NCI-H1436 treated with DMSO at 0.1 percent for 48 hours (cell line): Measurements from ENCODE around the gene PCBP3.
"Not testable (repeated sequence)": the region's sequence is repeated elsewhere in the genome, so short reads cannot be mapped to it uniquely, and the experiment has no call there.

Experiments used
- DNase-seq: peaks from one replicate; lab custom pipeline; 2025; lab: John Stamatoyannopoulos, UW

The PCBP3 gene

GRCh38 chr21:45845063-45845769 is 201.7 kb downstream of the PCBP3 start:
- no peak for DNase-seq

DNA sequence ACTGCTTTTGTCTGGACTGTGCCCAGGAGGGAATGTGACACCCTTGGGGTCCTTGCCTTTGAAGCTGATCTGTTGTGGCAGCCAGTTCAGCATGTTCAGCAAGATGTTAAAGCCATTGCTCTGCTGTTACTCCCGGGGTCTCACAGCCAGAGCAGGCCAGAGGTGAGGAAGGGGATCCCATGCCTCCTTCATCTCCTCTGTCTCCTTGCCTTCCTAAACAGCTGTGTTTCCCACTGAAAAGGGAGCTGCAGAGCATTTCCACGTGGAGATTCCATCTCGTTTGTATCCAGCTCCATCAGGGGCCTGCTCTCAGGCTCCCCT is 202.2 kb downstream of the PCBP3 start:
- no peak for DNase-seq

DNA sequence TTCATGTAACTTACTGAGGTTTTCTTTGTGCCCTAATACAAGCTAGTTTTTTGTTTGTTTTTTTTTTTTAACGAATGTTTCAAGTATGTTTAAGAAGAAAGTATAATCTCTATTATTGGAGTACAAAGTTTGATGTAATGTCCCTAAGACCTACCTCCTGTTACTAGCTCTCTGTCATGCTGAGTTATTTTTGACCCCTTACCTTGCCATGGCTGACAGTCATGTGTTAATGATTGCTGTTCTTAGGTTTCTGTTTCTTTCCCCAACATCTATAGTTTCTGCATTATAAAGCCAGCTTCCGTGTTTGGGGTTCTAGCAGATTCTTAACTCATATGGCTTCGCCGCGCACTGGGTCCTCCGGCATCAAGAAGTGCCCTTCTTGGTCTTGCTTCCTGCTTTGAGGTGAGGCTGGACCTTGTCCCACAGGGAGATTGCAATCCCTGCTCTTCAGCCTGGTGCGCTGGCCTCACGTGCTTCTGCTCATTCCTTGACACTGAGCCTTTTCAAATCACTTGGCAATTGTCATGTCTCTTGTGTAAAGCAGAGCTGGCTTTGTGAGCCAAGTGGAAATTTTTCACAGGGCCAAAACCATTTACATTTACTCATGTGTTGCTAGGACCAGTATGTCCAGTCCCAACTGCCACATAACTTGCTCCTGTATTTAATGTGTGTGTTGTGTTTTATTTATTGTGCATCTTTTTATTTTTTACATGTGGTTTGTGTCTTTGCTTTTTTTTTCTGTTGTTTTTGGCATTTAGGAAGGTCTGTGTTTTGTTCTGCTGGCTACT is 203.0 kb downstream of the PCBP3 start:
- DNase-seq = no peak

DNA sequence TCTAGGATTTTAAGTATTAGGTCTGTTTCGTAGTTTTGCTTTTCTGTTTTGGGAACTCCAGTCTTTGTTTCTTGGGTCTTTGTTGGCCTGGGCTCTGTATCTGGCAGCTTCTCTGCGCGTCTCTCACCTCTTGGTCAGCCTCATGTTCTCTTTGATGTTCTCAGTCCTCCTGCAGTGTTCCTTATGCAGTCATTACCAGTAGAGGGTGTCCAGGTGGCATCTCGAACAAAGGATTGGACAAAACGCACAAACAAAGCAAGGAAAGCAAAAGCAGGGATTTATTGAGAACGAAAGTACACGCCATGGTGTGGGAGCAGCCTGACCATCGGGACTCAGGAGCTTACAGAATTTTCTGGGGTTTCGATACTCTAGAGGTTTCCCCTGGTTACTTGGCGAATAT is 204.3 kb downstream of the PCBP3 start:
- DNase-seq = no peak

DNA sequence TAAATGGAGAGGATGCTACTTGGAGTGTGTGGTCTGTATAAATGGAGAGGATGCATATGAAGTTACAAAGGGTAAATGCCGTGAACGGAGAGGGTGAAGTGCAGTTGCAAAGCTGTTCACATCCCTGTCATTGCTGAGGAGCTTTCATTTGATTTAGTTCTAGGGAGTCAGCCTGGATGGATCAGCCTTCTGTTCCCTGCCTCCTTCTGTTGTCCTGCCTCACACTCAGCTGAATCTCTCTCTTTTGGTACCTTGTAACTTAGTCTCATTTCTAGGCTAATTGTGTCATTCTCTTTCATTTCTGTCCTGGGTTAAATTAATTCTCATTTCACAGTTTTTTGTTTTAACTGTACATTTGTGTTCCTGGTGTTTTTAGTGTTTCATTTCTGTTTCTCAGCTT is 204.8 kb downstream of the PCBP3 start:
- no peak for DNase-seq

- no peak for DNase-seq
These were observed 205.3 kb downstream of the PCBP3 start for GRCh38 chr21:45848805-45849204.

DNA sequence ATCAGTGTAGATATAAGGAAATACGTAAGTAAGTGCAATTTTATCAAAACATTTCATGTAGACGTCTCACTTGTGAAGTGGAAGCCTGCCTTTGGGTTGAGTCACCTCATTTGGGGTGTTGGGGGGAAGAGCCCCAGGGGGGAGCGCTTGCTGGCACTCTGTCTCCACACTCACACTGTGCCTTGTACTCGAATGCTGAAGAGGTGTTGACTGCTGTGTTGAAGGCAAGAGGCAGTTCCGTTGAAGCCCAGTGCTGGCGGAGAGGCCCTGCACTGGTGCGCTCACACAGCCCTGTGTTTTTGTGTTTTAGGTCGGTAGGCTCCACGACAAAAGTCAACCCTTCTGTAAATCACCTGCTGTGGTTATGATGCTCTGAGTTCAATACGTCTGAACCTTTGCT is 206.1 kb downstream of the PCBP3 start:
- DNase-seq = no peak

DNA sequence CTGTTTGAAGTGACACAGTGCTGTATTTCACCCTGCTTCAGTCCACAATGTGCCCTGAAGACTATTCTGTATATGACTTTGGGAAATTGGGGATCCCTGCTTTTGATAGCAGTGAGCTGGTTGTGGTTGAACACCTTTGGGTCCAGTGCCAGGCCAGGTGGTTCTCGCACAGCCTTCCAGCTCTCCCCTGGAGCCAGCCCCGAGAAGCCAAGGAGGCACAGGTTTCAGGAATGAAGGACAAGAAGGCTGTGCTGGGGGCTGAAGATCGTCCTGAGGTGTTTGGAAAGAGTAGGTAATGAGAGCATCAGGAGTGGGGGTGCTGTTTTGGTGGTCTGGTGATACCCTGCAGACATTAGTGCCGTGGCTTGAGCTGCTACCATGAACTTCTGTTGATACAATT is 206.7 kb downstream of the PCBP3 start:
- DNase-seq = no peak

GRCh38 chr21:45852386-45852785 is 208.9 kb downstream of the PCBP3 start:
- not testable (repeated sequence) for DNase-seq

- no peak for DNase-seq
These were observed 209.4 kb downstream of the PCBP3 start for GRCh38 chr21:45852886-45853400.

- DNase-seq = no peak
These were observed 210.3 kb downstream of the PCBP3 start for GRCh38 chr21:45853703-45854342.

- DNase-seq = no peak
These were observed 211.2 kb downstream of the PCBP3 start for GRCh38 chr21:45854690-45855247.

GRCh38 chr21:45855248-45855811 is 211.8 kb downstream of the PCBP3 start:
- no peak for DNase-seq

- DNase-seq = no peak
These were observed 212.9 kb downstream of the PCBP3 start for GRCh38 chr21:45856442-45856841.

DNA sequence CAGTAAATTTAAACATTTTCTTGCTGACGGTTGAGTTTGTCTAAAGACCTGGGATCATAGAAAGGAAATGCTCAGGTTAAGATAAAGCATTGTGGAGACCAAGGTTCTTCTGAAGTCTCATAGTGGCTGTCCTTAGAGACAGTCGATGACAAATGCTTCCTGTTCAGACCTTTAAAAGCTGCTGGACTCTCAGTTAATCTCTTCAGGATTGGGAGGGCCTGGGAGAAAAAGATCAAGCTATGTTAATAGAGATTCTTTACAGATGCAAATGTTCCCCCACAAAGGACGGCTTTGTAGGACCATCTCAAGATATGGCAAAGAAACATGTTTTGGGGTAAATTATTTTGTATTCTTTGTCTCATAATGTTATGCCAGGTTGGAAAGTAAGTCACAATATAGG is 213.4 kb downstream of the PCBP3 start:
- no peak for DNase-seq

- DNase-seq = no peak
These were observed 214.2 kb downstream of the PCBP3 start for GRCh38 chr21:45857761-45858160.

DNA sequence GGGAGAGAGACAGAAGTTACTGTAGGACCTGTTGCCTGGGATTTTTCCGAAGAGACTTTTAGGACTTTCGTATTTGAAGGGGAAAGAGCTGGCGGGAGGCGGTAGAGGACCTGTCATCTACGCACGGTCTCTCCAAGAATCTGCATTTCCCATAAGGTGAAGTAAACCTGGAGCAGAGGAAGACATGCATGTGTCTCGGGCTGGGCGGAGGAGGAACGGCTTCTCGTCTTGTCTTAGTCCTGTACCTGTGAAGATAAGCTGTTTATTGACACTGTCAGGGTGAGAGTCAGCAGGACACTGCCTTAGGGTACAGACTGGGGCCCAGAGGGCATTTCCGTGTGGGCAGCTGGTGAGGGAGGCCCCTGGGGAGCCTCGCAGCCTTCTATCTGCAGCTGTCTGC is 214.7 kb downstream of the PCBP3 start:
- no peak for DNase-seq

- no peak for DNase-seq
These were observed 215.7 kb downstream of the PCBP3 start for GRCh38 chr21:45859041-45859761.

- no peak for DNase-seq
These were observed 216.3 kb downstream of the PCBP3 start for GRCh38 chr21:45859762-45860357.

GRCh38 chr21:45860493-45861155 is 217.1 kb downstream of the PCBP3 start:
- DNase-seq = no peak
